HEK293 (cell line): ENCODE measurements around the gene ANKRD13D.
A peak's percentile ranks its signal among the peaks of the same experiment; 100 is the strongest.

ENCODE experiments used
- CTCF ChIA-PET: fragments of 350-600 bp; formaldehyde crosslinking; extraction: SDS; loops from one replicate; lab custom pipeline; 2021; ENCODE audit warnings: antibody characterized with exemption; lab: Yijun Ruan, JAX
- POLR2A ChIA-PET: fragments of 300-600 bp; formaldehyde crosslinking; extraction: SDS; loops from one replicate; lab custom pipeline; 2020; ENCODE audit warnings: antibody characterized with exemption, inconsistent platforms; lab: Yijun Ruan, JAX
- H3K27ac ChIP-seq: fragments of 200-500 bp; sonication (Bioruptor generic); 2 replicates; pipeline ENCODE4 v1.5.1; 2014; ENCODE audit warnings: low read depth, low read length, control low read depth, inconsistent platforms; ENCODE audit errors: extremely low read depth
- H3K36me3 ChIP-seq, 2 experiments: fragments of 200-500 bp in 1 of 2; sonication (Bioruptor generic) in 1 of 2; 1 replicate in 1 of 2; 2 replicates in 1 of 2; pipeline ENCODE4 v1.5.1; 2014 to 2017; ENCODE audit warnings: inconsistent platforms in 2 of 2, low read length in 2 of 2; ENCODE audit not compliant: control insufficient read depth in 2 of 2, insufficient read depth in 1 of 2
- H3K4me1 ChIP-seq: fragments of 200-500 bp; sonication (Bioruptor generic); 2 replicates; pipeline ENCODE4 v1.5.1; 2014; ENCODE audit warnings: mild to moderate bottlenecking, low read length, inconsistent platforms; ENCODE audit not compliant: control insufficient read depth, insufficient read depth
- H3K4me3 ChIP-seq: 2 replicates; pipeline ENCODE4 v1.5.1; 2011; ENCODE audit warnings: low read depth, mild to moderate bottlenecking, control low read depth, low read length, moderate library complexity
- H3K9me3 ChIP-seq: fragments of 200-500 bp; sonication (Bioruptor generic); 2 replicates; pipeline ENCODE4 v1.5.1; 2014; ENCODE audit warnings: low read depth, low read length, inconsistent platforms; ENCODE audit not compliant: control insufficient read depth, insufficient read depth
- GLIS1 ChIP-seq: fragments of 450-650 bp; formaldehyde crosslinking; IDR thresholded peaks from 2 replicates; pipeline ENCODE4 v1.5.1; 2016; ENCODE audit warnings: missing biosample characterization, missing genetic modification characterization
- PRDM1 ChIP-seq: fragments of 450-650 bp; formaldehyde crosslinking; IDR thresholded peaks from 2 replicates; pipeline ENCODE4; 2016; ENCODE audit warnings: missing biosample characterization, missing genetic modification characterization
- SP2 ChIP-seq: fragments of 450-650 bp; formaldehyde crosslinking; IDR thresholded peaks from 2 replicates; pipeline ENCODE4 v1.5.1; 2016; ENCODE audit warnings: missing biosample characterization, missing genetic modification characterization
- ZBTB17 ChIP-seq: fragments of 450-650 bp; formaldehyde crosslinking; IDR thresholded peaks from 2 replicates; pipeline ENCODE4 v1.5.1; 2016; ENCODE audit warnings: missing biosample characterization, missing genetic modification characterization
- ZBTB21 ChIP-seq: fragments of 450-650 bp; formaldehyde crosslinking; IDR thresholded peaks from 2 replicates; pipeline ENCODE4 v1.5.1; 2017; ENCODE audit warnings: missing biosample characterization, missing genetic modification characterization
- ZIC2 ChIP-seq: fragments of 450-650 bp; formaldehyde crosslinking; IDR thresholded peaks from 2 replicates; pipeline ENCODE4 v1.5.1; 2016; ENCODE audit warnings: missing biosample characterization, missing genetic modification characterization
- ZNF10 ChIP-seq: fragments of 450-650 bp; formaldehyde crosslinking; IDR thresholded peaks from 2 replicates; pipeline ENCODE4 v1.5.1; 2017; ENCODE audit warnings: missing biosample characterization, missing genetic modification characterization
- ZNF133 ChIP-seq: fragments of 450-650 bp; formaldehyde crosslinking; IDR thresholded peaks from 2 replicates; pipeline ENCODE4 v1.5.1; 2016; ENCODE audit warnings: missing biosample characterization, missing genetic modification characterization
- ZNF292 ChIP-seq: fragments of 450-650 bp; formaldehyde crosslinking; IDR thresholded peaks from 2 replicates; pipeline ENCODE4 v1.5.1; 2016; ENCODE audit warnings: low read depth, missing biosample characterization, missing genetic modification characterization, borderline replicate concordance
- ZNF341 ChIP-seq: fragments of 450-650 bp; formaldehyde crosslinking; IDR thresholded peaks from 2 replicates; pipeline ENCODE4; 2016; ENCODE audit warnings: low read depth, missing biosample characterization, missing genetic modification characterization
- ZNF549 ChIP-seq: fragments of 450-650 bp; IDR thresholded peaks from 2 replicates; pipeline ENCODE4 v1.5.1; 2018; ENCODE audit warnings: missing biosample characterization, missing genetic modification characterization, mild to moderate bottlenecking, inconsistent platforms, moderate library complexity
- ZNF654 ChIP-seq: fragments of 450-650 bp; formaldehyde crosslinking; IDR thresholded peaks from 2 replicates; pipeline ENCODE4 v1.5.1; 2016; ENCODE audit warnings: low read depth, missing biosample characterization, missing genetic modification characterization
- ZNF664 ChIP-seq: fragments of 450-650 bp; formaldehyde crosslinking; IDR thresholded peaks from 2 replicates; pipeline ENCODE4 v1.5.1; 2016; ENCODE audit warnings: missing biosample characterization, missing genetic modification characterization
- ZNF785 ChIP-seq: fragments of 450-650 bp; formaldehyde crosslinking; IDR thresholded peaks from 2 replicates; pipeline ENCODE4 v1.5.1; 2016; ENCODE audit warnings: missing biosample characterization, missing genetic modification characterization
- TF ChIP-seq, protein P1 (sequence below): fragments of 450-650 bp; IDR thresholded peaks from 2 replicates; pipeline ENCODE4 v1.5.1; 2018; ENCODE audit warnings: missing biosample characterization, mild to moderate bottlenecking, missing genetic modification characterization
- TF ChIP-seq, protein P2 (sequence below): sonication (generic); formaldehyde crosslinking; IDR thresholded peaks from 2 replicates; pipeline ENCODE4 v1.8.1; 2022; ENCODE audit warnings: mild to moderate bottlenecking, moderate library complexity, missing genetic modification reagents

The ANKRD13D gene

DNA sequence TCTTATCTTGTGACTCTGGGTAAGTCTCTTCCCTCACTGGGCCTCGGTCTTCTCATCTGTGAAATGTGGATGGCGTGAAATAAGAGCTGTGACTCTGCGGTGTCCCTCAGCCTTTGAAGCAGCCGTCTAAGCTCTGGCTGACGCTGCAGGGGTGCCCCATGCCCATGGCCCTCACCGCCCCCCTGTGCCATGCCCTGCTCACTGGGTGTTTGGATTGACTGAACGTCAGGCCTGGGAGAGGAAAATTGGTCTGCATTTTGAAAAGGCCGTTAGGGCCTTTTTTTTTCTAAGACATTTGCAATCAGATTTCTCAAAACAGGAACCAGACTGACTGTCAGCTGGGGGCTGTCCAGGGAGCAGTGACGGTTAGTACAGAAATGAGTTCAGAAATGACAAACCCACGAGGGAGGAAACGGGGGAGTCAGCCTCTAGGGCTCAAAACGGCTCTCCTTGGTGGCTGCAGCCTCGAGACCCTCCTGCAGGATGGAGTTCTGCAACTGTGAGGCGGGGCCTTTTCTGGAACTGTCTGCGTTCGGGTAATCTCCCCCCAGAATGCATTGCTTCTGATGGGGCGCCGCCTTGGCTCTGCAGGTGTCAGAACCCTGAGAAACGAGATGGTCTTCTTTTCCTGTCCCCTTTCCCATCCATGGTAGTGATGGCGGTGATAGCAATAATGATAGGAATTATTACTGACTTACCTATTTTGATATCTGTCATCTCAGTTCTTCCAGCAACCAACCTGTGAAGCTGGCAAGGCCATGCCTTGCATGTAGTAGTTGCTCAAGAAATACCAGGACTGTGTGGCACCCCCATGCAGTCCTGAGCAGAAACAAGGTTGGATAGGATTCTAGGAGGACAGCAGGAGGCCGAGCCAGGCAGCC is 20.8 kb upstream of the ANKRD13D start:
- POLR2A ChIA-PET = interaction anchor here (0.9 to 1.0 kb wide), 3 partner anchors 21 to 49 kb away, joined by 3 read pairs; partner anchors contain the start of gene ANKRD13D
- Histone ChIP-seq H3K36me3 (peaks cover 0 to 51% of the 10 kb centered on the region in 2 experiments; a peak in 1 of 3 replicates), H3K27ac (no peak overlapping the region), H3K4me3 (no peak overlapping the region), H3K4me1 (no peaks in the 10 kb centered on the region), H3K9me3 (no peaks in the 10 kb centered on the region)
- TF ChIP-seq ZNF664 (tag by site-specific recombination) (peak; percentile 88), ZNF785 (tag by site-specific recombination) (no peak), ZNF292 (no peak), ZNF133 (tag by site-specific recombination) (no peak)
- TF ChIP-seq, protein P1, sequence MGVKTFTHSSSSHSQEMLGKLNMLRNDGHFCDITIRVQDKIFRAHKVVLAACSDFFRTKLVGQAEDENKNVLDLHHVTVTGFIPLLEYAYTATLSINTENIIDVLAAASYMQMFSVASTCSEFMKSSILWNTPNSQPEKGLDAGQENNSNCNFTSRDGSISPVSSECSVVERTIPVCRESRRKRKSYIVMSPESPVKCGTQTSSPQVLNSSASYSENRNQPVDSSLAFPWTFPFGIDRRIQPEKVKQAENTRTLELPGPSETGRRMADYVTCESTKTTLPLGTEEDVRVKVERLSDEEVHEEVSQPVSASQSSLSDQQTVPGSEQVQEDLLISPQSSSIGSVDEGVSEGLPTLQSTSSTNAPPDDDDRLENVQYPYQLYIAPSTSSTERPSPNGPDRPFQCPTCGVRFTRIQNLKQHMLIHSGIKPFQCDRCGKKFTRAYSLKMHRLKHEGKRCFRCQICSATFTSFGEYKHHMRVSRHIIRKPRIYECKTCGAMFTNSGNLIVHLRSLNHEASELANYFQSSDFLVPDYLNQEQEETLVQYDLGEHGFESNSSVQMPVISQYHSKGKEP (tag by site-specific recombination) = no peak
- CTCF ChIA-PET = interaction anchor here (1.1 to 3.1 kb wide), 4 partner anchors 9 to 89 kb away, joined by 3 to 13 read pairs (median 4); no protein-coding TSS in a partner anchor

DNA sequence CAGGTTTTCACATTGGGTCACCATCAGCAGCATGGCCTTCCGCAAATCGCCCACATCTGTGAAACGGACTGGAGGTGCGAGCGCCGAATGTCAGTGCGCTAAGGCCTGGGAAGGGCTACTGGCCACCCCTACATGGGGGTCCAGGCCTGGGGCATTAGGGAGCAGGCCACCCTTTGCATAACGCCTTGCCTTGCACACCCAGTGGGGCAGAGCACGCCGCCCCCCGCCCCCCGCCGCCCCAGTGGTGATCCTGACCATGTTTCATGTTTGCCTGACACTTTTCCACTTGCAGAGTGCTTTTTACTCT is 20.2 kb upstream of the ANKRD13D start:
- POLR2A ChIA-PET = interaction anchor here (0.6 kb wide), 1 partner anchor 74 kb away, joined by 3 read pairs; no protein-coding TSS in a partner anchor
- Histone ChIP-seq H3K9me3 (no peaks in the 10 kb centered on the region), H3K4me1 (no peaks in the 10 kb centered on the region), H3K36me3 (peaks cover 0 to 51% of the 10 kb centered on the region in 2 experiments; a peak in 1 of 3 replicates), H3K27ac (no peak overlapping the region), H3K4me3 (no peak overlapping the region)
- CTCF ChIA-PET = interaction anchor here (0.7 to 3.1 kb wide), 2 partner anchors 49 to 87 kb away, joined by 6 to 13 read pairs; no protein-coding TSS in a partner anchor
- no peak for TF ChIP-seq ZNF654 (tag by site-specific recombination)

DNA sequence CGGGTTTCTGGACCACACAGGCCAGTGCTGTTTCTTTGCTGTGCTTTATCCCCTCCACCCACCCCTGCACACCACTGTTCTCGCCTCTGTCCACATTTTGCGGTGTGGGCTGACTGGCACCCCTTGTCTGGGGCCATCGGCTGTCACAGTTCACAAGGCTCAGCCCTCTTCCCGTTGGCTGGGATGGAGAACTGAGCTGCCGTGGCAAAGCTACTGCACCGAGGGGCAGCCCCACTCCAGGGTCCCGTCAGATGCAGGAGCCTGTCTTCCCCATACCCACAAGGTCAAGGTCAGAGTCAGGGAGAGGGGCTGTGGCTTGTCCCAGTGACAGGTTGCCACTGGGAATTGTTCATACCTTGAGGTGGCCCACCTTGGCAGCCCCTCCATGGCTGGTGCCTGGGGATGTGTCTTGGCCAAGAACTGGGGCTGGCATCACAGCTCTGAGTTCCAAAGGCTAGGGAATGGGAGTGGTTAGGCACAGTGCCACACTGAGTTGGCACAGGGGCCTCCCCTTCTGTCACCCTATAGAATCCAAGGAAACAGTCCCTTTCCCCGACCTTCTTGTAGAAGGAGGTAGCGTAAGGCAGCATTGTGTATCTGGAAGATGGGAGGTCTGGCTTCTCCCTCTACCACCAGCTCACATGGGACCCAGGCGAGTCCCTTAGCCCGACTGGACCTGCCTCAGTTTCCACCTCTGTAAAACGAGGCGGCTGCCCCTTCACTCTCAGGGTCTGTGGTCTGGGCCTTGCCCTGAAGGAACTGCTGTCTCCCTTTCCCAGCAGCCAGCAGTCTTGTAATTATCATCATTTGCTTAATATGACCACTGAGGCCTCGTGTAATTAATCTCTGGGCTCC is 19.5 kb upstream of the ANKRD13D start:
- TF ChIP-seq ZNF549 (tag by site-specific recombination) (no peak), ZNF10 (tag by site-specific recombination) (peak; percentile 3; the same call in 1 of the 2 replicates)
- Histone ChIP-seq H3K36me3 (peaks cover 0 to 53% of the 10 kb centered on the region in 2 experiments; a peak in 1 of 3 replicates), H3K4me3 (no peak overlapping the region), H3K9me3 (no peaks in the 10 kb centered on the region), H3K4me1 (no peaks in the 10 kb centered on the region), H3K27ac (no peak overlapping the region)
- ChIA-PET POLR2A (interaction anchor here (0.6 kb wide), 1 partner anchor 75 kb away, joined by 3 read pairs; no protein-coding TSS in a partner anchor), CTCF (interaction anchor here (0.5 to 0.9 kb wide), 5 partner anchors 8 to 215 kb away, joined by 3 to 6 read pairs (median 4); no protein-coding TSS in a partner anchor)

DNA sequence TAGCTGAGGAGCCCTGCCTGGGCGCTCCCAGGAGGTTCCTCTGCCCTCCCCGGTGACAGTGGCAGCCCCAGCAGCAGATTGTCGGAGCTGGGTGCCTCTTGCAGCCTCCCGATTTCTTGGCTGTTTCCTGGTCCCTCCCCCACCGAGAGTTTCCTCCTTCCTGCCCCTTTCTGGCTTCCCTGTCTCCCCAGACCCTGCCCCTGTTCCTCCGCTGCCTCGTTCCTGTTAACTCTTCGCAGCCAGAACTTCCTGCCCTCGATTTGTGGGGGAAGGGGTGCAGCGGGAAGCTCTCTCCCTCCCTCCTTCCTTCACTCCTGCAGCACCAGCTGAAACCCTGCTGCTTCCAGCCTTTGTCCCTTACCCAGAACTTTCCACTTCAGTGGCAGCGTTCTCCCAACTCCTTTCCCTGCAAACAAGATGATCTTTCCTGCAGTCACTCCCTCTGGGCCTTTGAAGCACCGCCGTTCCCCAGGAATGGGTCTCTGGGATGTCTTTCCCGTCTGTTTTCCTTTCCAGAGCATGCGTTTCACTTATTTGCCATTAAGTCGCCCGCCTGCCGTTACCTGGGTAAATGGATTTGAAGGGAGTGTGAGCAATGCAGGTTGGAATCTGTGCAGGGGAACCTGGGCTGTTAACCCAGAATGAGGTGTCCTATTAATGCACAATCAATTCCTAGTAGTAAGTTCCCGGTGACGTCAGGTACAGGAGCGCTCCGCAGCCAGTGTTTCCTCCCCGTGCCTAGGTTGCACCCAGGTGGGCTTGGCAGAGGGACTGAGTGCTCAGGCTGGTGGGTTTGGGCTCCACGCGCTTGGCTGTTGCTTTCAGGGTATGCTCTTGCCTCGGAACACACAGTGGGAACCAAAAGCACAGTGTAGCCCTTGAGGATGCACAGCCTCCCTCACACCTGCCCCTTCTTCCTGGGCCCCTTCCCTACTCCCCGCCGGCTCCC is 18.6 kb upstream of the ANKRD13D start:
- H3K4me1 ChIP-seq = no peaks in the 10 kb centered on the region
- H3K36me3 ChIP-seq = peaks cover 0 to 60% of the 10 kb centered on the region in 2 experiments; a peak in 1 of 3 replicates
- no peak overlapping the region for H3K4me3 ChIP-seq
- CTCF ChIA-PET = interaction anchor here (0.5 to 1.2 kb wide), 7 partner anchors 9 to 285 kb away, joined by 3 to 5 read pairs (median 4); partner anchors contain the start of gene ANKRD13D
- POLR2A ChIA-PET = interaction anchor here (1.2 kb wide), 1 partner anchor 19 kb away, joined by 3 read pairs; the partner anchor contains the start of gene ANKRD13D
- H3K9me3 ChIP-seq = no peaks in the 10 kb centered on the region
- no peak overlapping the region; the same call in 1 of the 2 replicates for H3K27ac ChIP-seq
- peak; percentile 14; the same call in 1 of the 2 replicates for TF ChIP-seq SP2
- TF ChIP-seq GLIS1 (tag by site-specific recombination) = peak; percentile 18; the same call in 1 of the 2 replicates
- TF ChIP-seq, protein P2, sequence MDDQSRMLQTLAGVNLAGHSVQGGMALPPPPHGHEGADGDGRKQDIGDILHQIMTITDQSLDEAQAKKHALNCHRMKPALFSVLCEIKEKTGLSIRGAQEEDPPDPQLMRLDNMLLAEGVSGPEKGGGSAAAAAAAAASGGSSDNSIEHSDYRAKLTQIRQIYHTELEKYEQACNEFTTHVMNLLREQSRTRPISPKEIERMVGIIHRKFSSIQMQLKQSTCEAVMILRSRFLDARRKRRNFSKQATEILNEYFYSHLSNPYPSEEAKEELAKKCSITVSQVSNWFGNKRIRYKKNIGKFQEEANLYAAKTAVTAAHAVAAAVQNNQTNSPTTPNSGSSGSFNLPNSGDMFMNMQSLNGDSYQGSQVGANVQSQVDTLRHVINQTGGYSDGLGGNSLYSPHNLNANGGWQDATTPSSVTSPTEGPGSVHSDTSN = no peak
- TF ChIP-seq ZBTB21 (tag by site-specific recombination) = no peak
- TF ChIP-seq ZNF341 (tag by site-specific recombination) = peak; percentile 87
- peak; percentile 69 for TF ChIP-seq PRDM1
- peak; percentile 71 for TF ChIP-seq ZBTB17 (tag by site-specific recombination)
- TF ChIP-seq, protein P1 (tag by site-specific recombination) = no peak
- peak; percentile 36 for TF ChIP-seq ZIC2 (tag by site-specific recombination)
